Peyer's patch (tissue), 4 donors: ENCODE measurements around the gene HK2. TPM values are rescaled to one million over a fixed set of nuclear protein-coding genes. Genes with fewer than 3 reads are reported as not detected.

ENCODE experiments used
- DNase-seq, 3 donors: peaks; one replicate each; pipeline ENCODE4 v3.0.0-alpha.2; 2017 to 2019
- H3K27ac ChIP-seq, 4 donors: fragments of 200-600 bp; sonication (generic); one replicate each; pipeline ENCODE4 v1.5.1; 2016 to 2019
- H3K27me3 ChIP-seq, 2 donors: fragments of 200-600 bp; sonication (generic); one replicate each; pipeline ENCODE4 v1.5.1; 2019
- H3K36me3 ChIP-seq, 3 donors: fragments of 200-600 bp; sonication (generic); one replicate each; pipeline ENCODE4 v1.5.1; 2016 to 2019
- H3K4me1 ChIP-seq, 4 donors: fragments of 200-600 bp; sonication (generic); one replicate each; pipeline ENCODE4 v1.5.1; 2016 to 2019
- H3K4me3 ChIP-seq, 4 donors: fragments of 200-600 bp; sonication (generic); 1 replicate in 3 of 4; 2 replicates in 1 of 4; pipeline ENCODE4 v1.5.1; 2016 to 2019; ENCODE audit warnings: mild to moderate bottlenecking in 1 of 4
- H3K9me3 ChIP-seq, 4 donors: fragments of 200-600 bp; sonication (generic); one replicate each; pipeline ENCODE4 v1.5.1; 2016 to 2019; ENCODE audit warnings: mild to moderate bottlenecking in 1 of 4
- POLR2A ChIP-seq, 2 donors: fragments of 450-650 bp; IDR thresholded peaks; one replicate each; pipeline ENCODE4 v1.5.1; 2017; ENCODE audit warnings: antibody characterized with exemption in 2 of 2, mild to moderate bottlenecking in 2 of 2, moderate library complexity in 2 of 2
- total RNA-seq, 4 donors: library from RNA; depleted of rRNA; stranded (reverse); fragments of >200 nt; gene quantifications; one replicate each; pipeline ENCODE4 v1.1.0, GENCODE V29; 2016
- TF ChIP-seq, protein P1 (sequence below), 6 experiments: fragments of 450-650 bp in 4 of 6; fragments of 200-600 bp in 2 of 6; sonication (generic) in 1 of 6; IDR thresholded peaks; one replicate each; pipeline ENCODE4 v1.5.1; 2017 to 2019; ENCODE audit warnings: antibody characterized with exemption in 6 of 6, mild to moderate bottlenecking in 3 of 6, moderate library complexity in 1 of 6

Gene HK2
- total RNA-seq, 4 donors from 2014 or later = 9.9 to 39.9 (median 24.8) TPM

- Histone ChIP-seq H3K36me3 (no peaks in the 10 kb centered on the region), H3K27me3 (no peaks in the 10 kb centered on the region), H3K9me3 (no peaks in the 10 kb centered on the region), H3K4me3 (no peak overlapping the region), H3K4me1 (peaks cover 12 to 67% (median 18%) of the 10 kb centered on the region in 4 donors), H3K27ac (peak overlapping the region in 3 of 4 donors; percentile 39 to 90 (median 86))
- TF ChIP-seq, protein P1, sequence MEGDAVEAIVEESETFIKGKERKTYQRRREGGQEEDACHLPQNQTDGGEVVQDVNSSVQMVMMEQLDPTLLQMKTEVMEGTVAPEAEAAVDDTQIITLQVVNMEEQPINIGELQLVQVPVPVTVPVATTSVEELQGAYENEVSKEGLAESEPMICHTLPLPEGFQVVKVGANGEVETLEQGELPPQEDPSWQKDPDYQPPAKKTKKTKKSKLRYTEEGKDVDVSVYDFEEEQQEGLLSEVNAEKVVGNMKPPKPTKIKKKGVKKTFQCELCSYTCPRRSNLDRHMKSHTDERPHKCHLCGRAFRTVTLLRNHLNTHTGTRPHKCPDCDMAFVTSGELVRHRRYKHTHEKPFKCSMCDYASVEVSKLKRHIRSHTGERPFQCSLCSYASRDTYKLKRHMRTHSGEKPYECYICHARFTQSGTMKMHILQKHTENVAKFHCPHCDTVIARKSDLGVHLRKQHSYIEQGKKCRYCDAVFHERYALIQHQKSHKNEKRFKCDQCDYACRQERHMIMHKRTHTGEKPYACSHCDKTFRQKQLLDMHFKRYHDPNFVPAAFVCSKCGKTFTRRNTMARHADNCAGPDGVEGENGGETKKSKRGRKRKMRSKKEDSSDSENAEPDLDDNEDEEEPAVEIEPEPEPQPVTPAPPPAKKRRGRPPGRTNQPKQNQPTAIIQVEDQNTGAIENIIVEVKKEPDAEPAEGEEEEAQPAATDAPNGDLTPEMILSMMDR (IDR thresholded peaks at IDR 0.05) = no peak
- no peak for TF ChIP-seq POLR2A (IDR thresholded peaks at IDR 0.05)
- no peak for DNase-seq
These were observed 12.1 kb downstream of the HK2 start for GRCh38 chr2:74845991-74846390.

DNA sequence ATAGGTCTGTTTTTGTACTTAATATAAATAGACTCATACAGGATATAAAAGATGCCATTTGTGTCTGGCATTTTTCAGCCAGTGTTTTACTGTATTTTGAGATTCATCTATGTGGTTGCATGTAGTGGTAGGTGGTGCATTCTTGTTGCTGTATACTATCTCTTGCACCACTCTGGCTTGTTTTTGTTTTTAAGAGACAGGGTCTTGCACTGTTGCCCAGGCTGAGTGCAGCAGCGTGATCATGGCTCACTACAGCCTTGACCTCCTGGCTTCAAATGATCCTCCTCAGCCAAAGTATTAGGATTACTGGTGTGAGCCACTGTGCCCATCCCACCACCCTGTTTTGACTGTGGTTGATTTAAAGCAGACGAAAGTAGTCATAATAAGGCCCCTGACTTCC lies 12.6 kb downstream of the HK2 start:
- TF ChIP-seq, protein P1 (IDR thresholded peaks at IDR 0.05) = no peak
- TF ChIP-seq POLR2A (IDR thresholded peaks at IDR 0.05) = no peak
- H3K4me1 ChIP-seq = peaks cover 13 to 72% (median 18%) of the 10 kb centered on the region in 4 donors
- H3K9me3 ChIP-seq = no peaks in the 10 kb centered on the region
- no peak for DNase-seq
- no peak overlapping the region for H3K4me3 ChIP-seq
- H3K27ac ChIP-seq = peak overlapping the region in 2 of 4 donors; percentile 86 to 90
- no peaks in the 10 kb centered on the region for H3K36me3 ChIP-seq
- H3K27me3 ChIP-seq = no peaks in the 10 kb centered on the region

DNA sequence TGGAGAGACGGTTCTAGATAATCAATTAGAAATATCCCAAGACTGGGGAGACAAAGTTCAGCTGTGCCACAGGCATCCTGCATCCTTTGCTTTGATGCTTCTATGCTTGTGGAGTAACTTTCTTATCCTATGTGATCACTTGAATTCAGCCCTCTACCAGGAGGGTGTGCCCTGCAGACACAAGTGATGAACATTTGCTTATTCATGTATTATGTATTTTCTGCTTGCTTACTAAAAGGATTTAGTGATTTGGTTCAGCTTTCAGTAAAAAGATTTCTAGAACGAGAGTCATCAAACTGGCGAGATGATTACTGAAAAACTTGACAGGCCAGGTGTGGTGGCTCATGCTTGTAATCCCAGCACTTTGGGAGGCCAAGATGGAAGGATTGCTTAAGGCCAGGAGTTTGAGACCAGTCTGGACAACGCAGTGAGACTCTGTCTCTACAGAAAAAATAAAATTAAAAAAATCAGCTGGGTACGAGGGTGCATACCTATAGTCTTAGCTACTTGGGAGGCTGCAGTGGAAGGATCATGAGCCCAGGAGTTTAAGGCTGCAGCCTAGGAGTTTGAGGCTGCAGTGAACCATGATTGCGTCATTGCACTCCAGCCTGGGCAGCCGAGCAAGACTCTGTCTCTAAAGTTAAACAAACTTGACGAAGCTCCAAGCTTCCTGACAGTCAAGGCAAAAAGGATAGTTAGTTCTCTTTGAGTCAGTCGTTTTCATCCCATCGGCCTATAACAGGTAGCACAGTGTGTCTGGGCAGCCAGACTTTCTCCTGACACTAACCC lies 13.3 kb downstream of the HK2 start:
- H3K4me1 ChIP-seq = peaks cover 13 to 76% (median 18%) of the 10 kb centered on the region in 4 donors
- H3K4me3 ChIP-seq = no peak overlapping the region
- no peaks in the 10 kb centered on the region for H3K9me3 ChIP-seq
- H3K27ac ChIP-seq = no peak overlapping the region
- no peak for DNase-seq
- H3K36me3 ChIP-seq = no peaks in the 10 kb centered on the region
- no peak for TF ChIP-seq POLR2A (IDR thresholded peaks at IDR 0.05)
- TF ChIP-seq, protein P1 (IDR thresholded peaks at IDR 0.05) = no peak
- H3K27me3 ChIP-seq = no peaks in the 10 kb centered on the region

DNA sequence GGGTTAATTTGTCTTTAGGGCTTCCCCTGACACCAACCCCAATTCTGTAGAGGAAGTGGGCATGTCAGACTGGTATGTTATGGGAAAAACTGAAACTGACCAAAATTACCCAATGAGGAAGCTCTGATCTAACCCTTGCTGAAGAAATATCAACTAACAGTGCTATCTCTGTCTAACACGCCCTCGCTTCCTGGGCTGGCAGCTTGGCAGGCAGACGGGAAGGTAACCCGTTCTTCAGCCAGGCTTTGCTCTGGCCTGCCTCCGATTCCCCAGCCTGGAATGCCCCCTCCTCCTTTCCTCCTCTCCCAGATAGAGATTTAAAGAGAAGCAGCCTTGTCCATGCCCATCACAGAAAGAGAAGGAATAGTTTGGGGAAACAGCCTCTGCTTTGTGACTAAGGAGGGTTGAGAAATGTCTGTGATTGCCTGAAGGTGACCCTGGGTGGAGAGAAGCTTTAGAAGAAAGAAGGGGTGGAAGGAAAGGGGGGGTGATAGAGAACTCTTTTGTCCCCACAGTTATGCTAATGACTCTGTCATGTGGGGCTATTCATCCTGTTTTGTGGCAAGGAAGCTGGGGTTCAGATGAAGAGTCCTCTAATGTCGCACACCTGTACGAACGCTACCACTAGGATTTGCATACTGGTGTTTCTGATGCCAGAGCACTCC lies 15.4 kb downstream of the HK2 start:
- peaks cover 0 to 2% (median 0%) of the 10 kb centered on the region in 3 donors for H3K36me3 ChIP-seq
- DNase-seq = peak; percentile 59 to 76 (median 76)
- H3K27me3 ChIP-seq = no peaks in the 10 kb centered on the region
- TF ChIP-seq, protein P1 (IDR thresholded peaks at IDR 0.05) = no peak
- TF ChIP-seq POLR2A (IDR thresholded peaks at IDR 0.05) = peak in 1 of 2 donors; percentile 20
- peaks cover 8 to 63% (median 16%) of the 10 kb centered on the region in 4 donors for H3K4me1 ChIP-seq
- H3K9me3 ChIP-seq = no peaks in the 10 kb centered on the region
- peak overlapping the region in 1 of 4 donors; percentile 19 for H3K4me3 ChIP-seq
- peak overlapping the region; percentile 59 to 80 (median 74) for H3K27ac ChIP-seq

- H3K4me3 ChIP-seq = no peak overlapping the region
- no peak for DNase-seq
- H3K27ac ChIP-seq = peak overlapping the region in 3 of 4 donors; percentile 75 to 76 (median 75)
- H3K27me3 ChIP-seq = no peaks in the 10 kb centered on the region
- TF ChIP-seq, protein P1 (IDR thresholded peaks at IDR 0.05) = no peak
- TF ChIP-seq POLR2A (IDR thresholded peaks at IDR 0.05) = no peak
- H3K36me3 ChIP-seq = peaks cover 0 to 9% (median 0%) of the 10 kb centered on the region in 3 donors
- no peaks in the 10 kb centered on the region for H3K9me3 ChIP-seq
- peaks cover 0 to 59% (median 15%) of the 10 kb centered on the region in 4 donors for H3K4me1 ChIP-seq
These were observed 16.7 kb downstream of the HK2 start for GRCh38 chr2:74850496-74851190.
